T-helper 1 cell (primary cell): ENCODE measurements around the gene ATP5F1E.
"Not testable (repeated sequence)": the region's sequence is repeated elsewhere in the genome, so short reads cannot be mapped to it uniquely, and the experiment has no call there.

Experiments used
- DNase-seq, 5 donors: peaks; one replicate each; pipeline ENCODE4 v3.0.0-alpha.2; 2012 to 2020

ATP5F1E gene

DNA sequence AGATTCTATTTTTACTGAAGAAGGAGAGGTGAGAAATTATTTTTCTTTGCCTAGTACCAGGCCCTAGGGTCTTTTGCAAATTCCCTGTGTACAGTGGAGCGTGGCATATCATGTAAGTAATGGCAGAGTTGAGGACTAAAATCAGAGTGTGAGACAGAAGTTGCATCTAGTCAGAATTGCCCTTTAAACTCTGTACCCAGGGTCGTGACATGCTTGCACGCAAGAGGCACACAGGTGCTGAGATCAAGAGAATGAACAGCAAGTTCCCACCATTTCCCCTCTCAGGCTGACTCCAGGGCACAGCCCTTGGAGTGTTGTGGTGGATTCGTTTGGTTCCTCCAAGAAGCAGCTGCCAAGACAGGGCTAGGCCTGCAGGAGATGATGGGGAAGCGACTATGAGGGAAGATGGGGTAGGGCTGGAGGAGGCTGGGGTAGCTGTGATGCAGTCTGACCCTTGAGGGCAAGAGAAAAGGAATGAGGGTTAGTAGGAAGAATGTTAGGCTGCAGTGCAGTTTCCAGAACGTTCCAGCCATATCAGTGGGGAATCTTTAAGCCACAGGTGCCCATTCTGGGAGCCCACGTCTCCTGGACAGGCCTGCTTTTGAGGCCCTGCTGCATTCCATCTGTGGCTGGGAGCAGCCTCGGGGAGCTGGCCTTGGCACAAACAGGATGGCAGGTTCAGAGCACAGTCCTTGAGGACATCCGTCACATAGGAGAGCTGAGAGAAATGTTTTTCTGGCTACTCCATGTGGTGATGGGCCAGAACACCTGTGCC lies 44.2 kb downstream of the ATP5F1E start:
- DNase-seq = no peak

GRCh38 chr20:58986968-58987517 lies 45.1 kb downstream of the ATP5F1E start:
- no peak for DNase-seq

- DNase-seq = no peak
Measured at GRCh38 chr20:58986286-58986967, 45.7 kb downstream of the ATP5F1E start.

- DNase-seq = no peak
Measured at GRCh38 chr20:58985656-58986055, 46.5 kb downstream of the ATP5F1E start.

DNA sequence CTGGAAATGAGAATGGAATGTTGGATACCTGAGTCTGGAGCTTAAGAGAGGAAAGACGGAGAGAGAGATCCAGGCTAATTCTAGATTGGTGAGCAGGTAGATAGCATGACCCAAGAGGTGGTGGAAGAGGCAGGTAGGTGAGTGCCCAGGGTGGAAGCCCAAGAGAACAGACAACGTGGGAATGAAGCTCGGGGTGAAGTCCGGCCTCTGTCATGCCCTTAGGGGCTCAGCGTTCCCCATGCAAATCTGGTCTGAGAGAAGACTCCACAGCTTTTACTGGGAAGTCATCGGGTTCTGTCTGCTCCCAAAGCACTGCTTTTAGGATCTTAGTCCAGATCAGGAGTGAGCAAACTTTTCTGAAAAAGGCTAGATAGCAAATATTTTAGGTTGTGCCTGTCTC lies 47.4 kb downstream of the ATP5F1E start:
- no peak for DNase-seq

GRCh38 chr20:58983115-58983468 lies 49.0 kb downstream of the ATP5F1E start:
- not testable (repeated sequence) for DNase-seq

GRCh38 chr20:58982406-58983114 lies 49.6 kb downstream of the ATP5F1E start:
- peak in 1 of 5 donors; percentile 35 for DNase-seq

DNA sequence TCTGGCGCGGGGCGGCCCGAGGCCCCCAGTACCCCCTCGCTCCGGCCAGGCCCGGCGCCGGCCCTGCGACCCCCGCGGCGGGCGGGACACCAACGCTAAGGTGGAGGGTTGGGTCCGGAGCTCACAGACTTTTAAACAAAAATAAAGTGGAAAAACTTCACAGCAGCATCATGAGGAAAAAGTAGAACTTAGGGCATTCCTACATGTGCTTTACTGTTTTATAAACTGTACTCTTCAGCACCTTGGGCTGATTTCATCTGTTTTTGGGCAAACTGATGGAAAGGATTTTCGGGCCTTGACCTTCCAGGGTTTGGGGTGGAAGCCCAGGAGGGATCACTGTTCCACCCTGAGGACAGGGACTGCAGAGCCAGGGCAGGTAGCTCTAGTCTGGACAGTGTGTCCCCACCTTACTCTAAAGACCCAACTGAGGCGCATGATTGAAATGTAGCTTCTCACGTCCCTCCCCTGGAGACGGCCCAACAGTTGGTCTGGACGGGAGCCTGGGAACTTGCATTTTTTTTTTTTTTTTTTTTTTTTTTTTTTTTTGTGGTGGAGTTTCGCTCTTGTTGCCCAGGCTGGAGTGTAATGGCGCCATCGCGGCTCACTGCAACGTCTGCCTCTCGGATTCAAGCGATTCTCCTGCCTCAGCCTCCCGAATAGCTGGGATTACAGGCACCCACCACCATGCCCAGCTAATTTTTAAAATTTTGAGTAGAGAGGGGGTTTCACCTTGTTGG lies 50.3 kb downstream of the ATP5F1E start:
- DNase-seq = peak in 1 of 5 donors; percentile 23

DNA sequence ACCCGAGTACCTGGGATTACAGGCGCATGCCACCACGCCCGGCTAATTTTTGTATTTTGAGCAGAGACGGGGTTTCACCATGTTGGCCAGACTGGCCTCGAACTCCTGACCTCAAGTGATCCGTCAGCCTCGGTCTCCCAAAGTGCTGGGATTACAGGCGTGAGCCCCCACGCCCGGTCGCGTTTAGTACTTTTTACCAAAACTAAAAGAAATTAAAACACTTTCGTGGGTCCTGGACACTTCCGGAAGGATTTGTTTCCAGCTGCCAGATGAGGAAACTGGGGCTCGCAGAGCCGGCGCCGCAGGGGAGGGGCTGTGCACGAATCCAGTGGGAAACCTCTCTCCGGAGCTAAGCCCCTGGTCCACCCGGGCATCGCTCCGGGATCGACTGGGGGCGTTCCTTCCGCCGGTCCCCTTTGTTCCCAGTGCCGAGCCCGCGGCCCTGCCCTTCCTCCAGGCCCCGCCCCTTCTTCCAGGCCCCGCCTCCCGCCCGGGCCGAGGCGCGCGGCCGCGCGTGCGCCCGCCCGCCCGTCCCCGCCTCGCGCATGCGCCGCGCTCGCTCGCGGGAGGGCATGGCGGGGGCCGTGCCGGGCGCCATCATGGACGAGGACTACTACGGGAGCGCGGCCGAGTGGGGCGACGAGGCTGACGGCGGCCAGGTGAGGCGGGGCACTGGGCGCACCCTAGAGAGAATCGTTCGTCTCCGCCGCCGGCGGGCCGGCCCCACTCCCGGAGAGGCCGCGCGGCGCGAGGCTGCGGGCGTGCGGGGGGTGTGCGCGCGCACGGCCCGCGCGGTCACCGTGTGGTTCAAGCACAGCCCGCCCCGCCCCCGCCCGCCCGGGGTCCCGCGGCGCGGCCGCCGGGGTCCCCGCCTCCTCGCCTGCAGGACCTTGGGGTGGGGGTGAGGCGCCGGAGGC lies 51.2 kb downstream of the ATP5F1E start, which contains the start of gene NELFCD:
Gene NELFCD, plus strand, starts transcription at position 546 of the 917 bp plus-strand sequence. Its CDS starts 54 bp downstream, at position 600.
- DNase-seq = peak; percentile 80 to 90 (median 82)

- no peak for DNase-seq
Measured at GRCh38 chr20:58978351-58979190, 53.6 kb downstream of the ATP5F1E start.

GRCh38 chr20:58976061-58976730 lies 55.9 kb downstream of the ATP5F1E start:
- no peak for DNase-seq
